Cortex of kidney (tissue), 1 donor: Measurements from ENCODE around the gene EGFR.
"Not testable (repeated sequence)": the region's sequence is repeated elsewhere in the genome, so short reads cannot be mapped to it uniquely, and the experiment has no call there.

Source experiments
- DNase-seq: peaks from one replicate; lab custom pipeline; 2025; lab: John Stamatoyannopoulos, UW

Gene EGFR

GRCh38 chr7:55013851-55014250 is 5.0 kb upstream of the EGFR start:
- no peak for DNase-seq

GRCh38 chr7:55016061-55016745 is 2.6 kb upstream of the EGFR start:
- no peak for DNase-seq

- no peak for DNase-seq
Observed at GRCh38 chr7:55016746-55017090, 2.1 kb upstream of the EGFR start.

- DNase-seq = no peak
Observed at GRCh38 chr7:55017841-55018240, 976 bp upstream of the EGFR start.

GRCh38 chr7:55019191-55019690 is 424 bp downstream of the EGFR start:
- DNase-seq = no peak

GRCh38 chr7:55019691-55020465 is 1.1 kb downstream of the EGFR start:
- DNase-seq = no peak

- no peak for DNase-seq
Observed at GRCh38 chr7:55020466-55020871, 1.7 kb downstream of the EGFR start.

- no peak for DNase-seq
Observed at GRCh38 chr7:55021053-55021452, 2.2 kb downstream of the EGFR start.

- DNase-seq = no peak
Observed at GRCh38 chr7:55022002-55022985, 3.5 kb downstream of the EGFR start.

- no peak for DNase-seq
Observed at GRCh38 chr7:55023841-55024505, 5.2 kb downstream of the EGFR start.

- no peak for DNase-seq
Observed at GRCh38 chr7:55024776-55025175, 6.0 kb downstream of the EGFR start.

- no peak for DNase-seq
Observed at GRCh38 chr7:55026086-55026790, 7.4 kb downstream of the EGFR start.

- DNase-seq = no peak
Observed at GRCh38 chr7:55026867-55027490, 8.2 kb downstream of the EGFR start.

- DNase-seq = no peak
Observed at GRCh38 chr7:55028011-55028410, 9.2 kb downstream of the EGFR start.

GRCh38 chr7:55030314-55030713 is 11.5 kb downstream of the EGFR start:
- DNase-seq = no peak

GRCh38 chr7:55031075-55031474 is 12.3 kb downstream of the EGFR start:
- no peak for DNase-seq

- DNase-seq = no peak
Observed at GRCh38 chr7:55032069-55032699, 13.4 kb downstream of the EGFR start.

- DNase-seq = no peak
Observed at GRCh38 chr7:55033236-55033846, 14.5 kb downstream of the EGFR start.

- no peak for DNase-seq
Observed at GRCh38 chr7:55034776-55035175, 16.0 kb downstream of the EGFR start.

GRCh38 chr7:55035410-55035809 is 16.6 kb downstream of the EGFR start:
- DNase-seq = not testable (repeated sequence)
